Stimulated activated CD4-positive, alpha-beta T cell treated with anti-CD3 and anti-CD28 coated beads, Interleukin-1b, Interleukin-23, amount 100 ng/mL, for 24 hours (primary cell): ENCODE data around the gene ZNF766.
"Not testable (repeated sequence)": the region's sequence is repeated elsewhere in the genome, so short reads cannot be mapped to it uniquely, and the experiment has no call there.

Experiments
- DNase-seq, 4 experiments: peaks; one replicate each; pipeline ENCODE4 v3.0.0-alpha.2; 2020; ENCODE audit warnings: low read depth in 4 of 4, low spot score in 1 of 4

ZNF766 gene

DNA sequence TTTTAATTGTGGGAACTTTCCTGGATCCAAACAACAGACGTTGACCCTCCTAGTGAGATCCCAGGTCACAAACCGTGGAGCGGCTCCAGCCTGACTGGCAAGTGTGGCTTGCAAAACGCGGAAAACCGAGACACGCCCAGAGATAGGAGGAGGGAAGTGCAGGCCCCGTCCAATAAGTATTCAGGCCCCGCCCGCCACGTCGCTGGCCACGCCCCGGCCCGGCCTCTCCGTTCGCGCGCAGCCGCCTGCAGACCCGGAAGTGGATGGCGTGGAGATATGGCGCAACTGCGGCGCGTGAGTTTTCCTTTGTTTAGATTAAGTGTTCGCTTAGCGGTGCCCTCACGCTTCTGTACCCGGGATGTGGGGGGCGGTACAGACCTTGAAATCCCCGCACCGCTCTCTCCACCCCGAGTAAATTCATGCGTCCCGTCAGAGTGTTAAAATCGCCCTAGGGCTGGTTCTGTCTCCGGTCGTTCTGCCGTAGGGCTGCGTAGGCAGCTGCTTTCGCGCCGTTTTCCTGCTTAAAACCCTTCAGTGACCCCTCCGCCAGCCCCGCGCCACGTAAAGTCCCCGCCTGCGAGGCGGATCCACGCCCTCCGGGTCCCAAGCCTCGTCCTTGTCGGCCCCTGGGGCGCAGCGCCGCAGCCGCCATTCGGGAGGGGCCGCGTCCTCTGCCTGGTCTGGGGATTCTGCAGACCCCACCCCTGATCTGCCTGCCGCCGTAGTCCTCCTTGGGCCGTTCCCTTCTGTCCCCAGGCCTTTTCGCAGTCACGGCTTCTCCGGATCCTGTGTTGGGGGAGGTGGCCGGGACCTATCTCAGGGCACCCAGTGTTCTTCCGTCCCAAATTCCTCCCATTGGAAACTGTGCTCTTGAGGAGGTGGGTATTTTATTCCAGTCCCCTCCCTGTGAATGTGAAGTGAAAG lies at the start of gene ZNF766:
ZNF766 (plus strand) TSS at position 250 of the 924 bp plus-strand sequence; CDS start at position 277, 27 bp downstream.
- DNase-seq = peak; percentile 95 to 98 (median 96)

- no peak for DNase-seq
These were observed 49.8 kb upstream of the ZNF766 start for GRCh38 chr19:52219611-52220010.

DNA sequence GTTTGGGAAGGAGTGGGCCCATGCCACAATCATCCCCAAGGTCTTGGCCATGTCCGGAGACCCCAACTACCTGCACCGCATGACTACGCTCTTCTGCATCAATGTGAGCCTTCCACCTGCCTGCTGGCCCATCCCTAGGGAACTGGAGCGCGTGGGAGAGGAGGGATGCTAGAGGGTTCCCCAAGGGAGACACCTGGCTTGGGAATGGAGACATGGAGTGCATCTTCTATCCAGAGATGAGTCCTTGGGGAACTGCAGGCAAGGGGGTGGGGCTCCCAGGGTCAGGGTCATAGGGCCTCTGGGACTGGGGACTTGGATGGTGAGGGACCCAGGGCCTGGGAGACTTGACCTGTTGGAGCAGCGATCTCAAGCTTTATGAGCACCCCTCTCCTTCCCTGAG lies 48.4 kb upstream of the ZNF766 start:
- no peak for DNase-seq

DNA sequence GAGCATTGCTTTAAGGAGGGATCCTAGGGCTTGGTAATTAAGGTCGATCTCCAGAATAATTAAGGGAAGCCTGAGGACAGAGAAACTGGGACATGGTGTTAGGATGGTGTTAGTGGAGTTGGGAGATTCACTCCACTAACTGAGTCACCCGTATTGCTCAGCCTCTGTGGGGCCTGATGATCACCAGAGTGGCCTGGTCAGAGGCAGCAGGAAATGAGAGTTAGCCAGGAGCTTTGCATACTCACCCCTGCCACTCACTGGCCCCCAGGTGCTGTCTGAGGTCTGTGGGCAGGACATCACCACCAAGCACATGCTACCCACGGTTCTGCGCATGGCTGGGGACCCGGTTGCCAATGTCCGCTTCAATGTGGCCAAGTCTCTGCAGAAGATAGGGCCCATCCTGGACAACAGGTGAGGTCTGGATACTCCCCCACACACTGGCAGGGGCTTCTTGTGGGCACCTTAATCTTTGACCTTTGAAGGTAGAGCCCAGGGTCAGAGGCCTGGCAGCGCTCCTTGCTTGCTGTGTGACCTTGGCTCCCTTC lies 47.5 kb upstream of the ZNF766 start:
- no peak for DNase-seq

DNA sequence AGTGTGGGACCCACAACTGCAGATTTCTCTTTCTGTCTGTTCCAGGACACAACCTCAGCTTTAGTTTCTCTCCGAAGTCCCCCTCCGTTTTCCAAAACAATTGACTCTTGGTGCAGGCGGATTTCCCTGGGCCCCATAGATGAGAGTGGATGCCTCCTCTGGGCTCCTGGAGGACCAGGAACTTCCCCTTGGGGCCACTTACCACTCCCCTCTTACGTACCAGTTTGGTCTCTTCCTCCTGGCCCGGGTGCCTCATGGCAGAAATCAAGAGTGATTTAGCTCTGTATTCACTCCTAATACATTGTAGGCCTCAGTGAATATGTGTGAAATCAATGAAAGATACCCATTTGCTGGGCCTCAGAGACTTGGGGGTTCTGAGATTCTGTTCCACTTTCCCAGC lies 45.2 kb upstream of the ZNF766 start:
- no peak for DNase-seq

GRCh38 chr19:52226652-52227051 lies 42.7 kb upstream of the ZNF766 start:
- DNase-seq = peak in 1 of 4 experiments; percentile 4

GRCh38 chr19:52227196-52227940 lies 42.0 kb upstream of the ZNF766 start:
- no peak for DNase-seq

- no peak for DNase-seq
These were observed 41.4 kb upstream of the ZNF766 start for GRCh38 chr19:52227980-52228379.

DNA sequence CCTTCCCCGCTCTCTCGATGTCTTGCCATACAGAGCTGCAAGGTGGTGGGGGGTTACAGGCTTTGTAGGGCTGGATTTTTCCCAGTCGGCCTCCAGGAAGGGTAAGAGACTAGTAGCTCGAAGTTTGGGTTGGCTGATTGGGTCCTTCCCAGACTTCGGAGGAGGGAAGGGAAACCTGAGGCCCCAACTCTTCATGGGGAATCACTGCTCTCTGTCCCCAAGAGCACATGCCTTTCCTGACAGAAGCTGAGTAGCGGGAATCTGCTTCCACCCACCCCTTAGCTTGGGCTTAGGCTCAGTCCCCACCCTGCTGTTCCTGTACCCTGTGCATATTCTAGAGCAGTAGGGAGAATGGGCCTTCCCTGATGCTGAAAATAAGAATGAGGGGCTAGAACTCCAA lies 39.9 kb upstream of the ZNF766 start:
- DNase-seq = no peak

GRCh38 chr19:52230685-52231084 lies 38.7 kb upstream of the ZNF766 start:
- DNase-seq = no peak

- no peak for DNase-seq
These were observed 38.1 kb upstream of the ZNF766 start for GRCh38 chr19:52231154-52231910.

GRCh38 chr19:52234406-52234805 lies 35.0 kb upstream of the ZNF766 start:
- DNase-seq = no peak

GRCh38 chr19:52237197-52237596 lies 32.2 kb upstream of the ZNF766 start:
- no peak for DNase-seq

- DNase-seq = peak in 3 of 4 experiments; percentile 12 to 34 (median 29)
These were observed 31.5 kb upstream of the ZNF766 start for GRCh38 chr19:52237771-52238400.

DNA sequence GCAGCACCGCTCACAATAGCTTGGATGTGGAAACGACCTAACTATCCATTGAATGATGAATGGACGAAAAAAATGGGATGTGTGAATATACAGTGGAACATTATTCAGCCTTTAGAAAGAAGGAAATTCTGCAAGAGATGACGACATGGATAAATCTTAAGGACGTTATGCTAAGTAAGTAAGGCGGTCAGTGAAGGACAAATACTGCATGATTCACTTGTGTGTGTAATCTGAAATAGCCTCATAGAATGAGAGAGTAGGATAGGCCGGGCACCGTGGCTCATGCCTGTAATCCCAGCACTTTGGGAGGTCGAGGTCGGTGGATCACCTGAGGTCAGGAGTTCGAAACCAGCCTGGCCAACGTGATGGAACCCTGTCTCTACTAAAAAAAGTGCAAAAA lies 25.4 kb upstream of the ZNF766 start:
- no peak for DNase-seq

GRCh38 chr19:52248241-52248640 lies 21.1 kb upstream of the ZNF766 start:
- DNase-seq = peak; percentile 24 to 41 (median 37)

DNA sequence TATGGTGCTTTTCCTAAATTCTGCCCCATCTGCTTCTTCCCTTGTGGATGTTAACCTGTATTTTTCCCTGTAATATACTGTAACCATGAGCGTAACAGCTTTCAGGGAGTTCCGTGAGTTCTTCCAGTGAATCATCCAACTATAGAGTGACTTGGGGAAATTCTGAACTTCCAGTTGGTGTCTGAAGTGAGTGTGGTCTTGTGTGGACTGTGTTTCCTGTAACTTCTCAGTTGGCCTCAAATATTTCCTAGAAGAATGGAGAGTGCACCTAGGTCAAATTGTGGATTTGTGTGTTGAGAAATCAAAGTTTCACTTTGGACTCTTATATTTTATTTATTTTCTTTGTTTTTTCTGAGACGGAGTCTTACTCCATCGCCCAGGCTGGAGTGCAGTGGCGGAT lies 11.0 kb upstream of the ZNF766 start:
- no peak for DNase-seq

- DNase-seq = not testable (repeated sequence)
These were observed 3.8 kb upstream of the ZNF766 start for GRCh38 chr19:52265556-52265955.

- no peak for DNase-seq
These were observed 989 bp downstream of the ZNF766 start for GRCh38 chr19:52270266-52270885.

DNA sequence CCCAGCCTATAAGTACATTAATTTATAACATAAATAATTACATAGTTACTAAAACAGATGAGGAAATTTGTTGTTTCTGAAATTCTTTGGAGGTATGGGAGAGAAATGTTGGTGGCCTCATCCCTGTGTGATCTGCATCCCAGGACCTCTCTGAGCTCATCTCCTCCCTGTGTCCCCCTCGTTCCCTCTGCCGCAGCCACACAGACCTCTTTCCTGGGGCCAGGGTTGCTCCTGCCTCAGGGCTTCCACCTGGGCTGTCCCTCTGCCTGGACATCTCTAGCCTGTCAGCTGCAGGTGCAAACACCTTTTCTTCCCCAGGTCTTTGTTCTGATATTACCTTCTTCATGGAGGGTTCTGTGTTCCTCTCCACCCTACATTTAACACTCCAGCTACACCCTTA lies 3.9 kb downstream of the ZNF766 start:
- no peak for DNase-seq
